ENCODE data around the gene PDLIM1. TPM values are rescaled to one million over a fixed set of nuclear protein-coding genes. Genes with fewer than 3 reads are reported as not detected.

The PDLIM1 gene
- total and polyA plus RNA-seq, 9 of the 15 experiments (the other 6 are each of a cell fraction or from before 2014, with no cell fraction given), result 19.8 to 164 (median 39.1) TPM

GRCh38 chr10:95308389-95309302 lies 17.8 kb upstream of the PDLIM1 start (continued):
- no peak for TF ChIP-seq PHF8 (IDR thresholded peaks at IDR 0.05; ENCODE audit: borderline replicate concordance, low read length)
- TF ChIP-seq THRB (CRISPR knock-in tag; conservative IDR thresholded peaks at IDR 0.05), result no peak
- TF ChIP-seq JUN (IDR thresholded peaks at IDR 0.05; ENCODE audit: borderline replicate concordance, low read depth, low read length), result peak; percentile 72; the same call in 1 of the 2 replicates
- TF ChIP-seq JUN (CRISPR knock-in tag; IDR thresholded peaks at IDR 0.05; ENCODE audit: borderline replicate concordance), result no peak
- TF ChIP-seq NRF1 (conservative IDR thresholded peaks at IDR 0.05 in 1 of 2, IDR thresholded peaks at IDR 0.05 in 1 of 2), result no peak
- TF ChIP-seq ZNF639 (CRISPR knock-in tag; conservative IDR thresholded peaks at IDR 0.05 in 1 of 2, IDR thresholded peaks at IDR 0.05 in 1 of 2), result 0 out of 4 replicates have a peak, but pooled peaks of 1 of the 2 experiments have one; percentile 31
- peak; percentile 49; the same call in 1 of the 2 replicates for TF ChIP-seq SMARCC2 (IDR thresholded peaks at IDR 0.05; ENCODE audit: low read depth)
- TF ChIP-seq ZBTB43 (CRISPR knock-in tag; IDR thresholded peaks at IDR 0.05), result no peak
- TF ChIP-seq TEAD4 (IDR thresholded peaks at IDR 0.05; ENCODE audit: low read length), result peak; percentile 66
- TF ChIP-seq TEAD4 (CRISPR knock-in tag; IDR thresholded peaks at IDR 0.05; ENCODE audit: borderline replicate concordance), result no peak
- no peak for TF ChIP-seq TRIM28 (IDR thresholded peaks at IDR 0.05)
- no peak for TF ChIP-seq PBX2 (CRISPR knock-in tag; IDR thresholded peaks at IDR 0.05; ENCODE audit: low read depth)
- TF ChIP-seq PBX2 (tag; conservative IDR thresholded peaks at IDR 0.05; ENCODE audit: low read depth), result no peak
- 0 out of 4 replicates have a peak, but pooled peaks of 1 of the 2 experiments have one; percentile 36 for TF ChIP-seq RCOR1 (IDR thresholded peaks at IDR 0.05; ENCODE audit: borderline replicate concordance in 1 of 2, low read depth in 2 of 2, low read length in 2 of 2)
- TF ChIP-seq ETS1 (conservative IDR thresholded peaks at IDR 0.05; ENCODE audit: control insufficient read depth, low read depth, low read length), result no peak
- TF ChIP-seq GABPB2 (CRISPR knock-in tag; conservative IDR thresholded peaks at IDR 0.05), result no peak
- TF ChIP-seq ELF4 (CRISPR knock-in tag; IDR thresholded peaks at IDR 0.05), result no peak

Data from K562 (cell line).